KMS-11 (cell line): ENCODE measurements around the gene MPV17.

Experiments used
- H2AFZ ChIP-seq: fragments of 200-600 bp; sonication (generic); 2 replicates; pipeline ENCODE4 v1.6.1; 2016; ENCODE audit warnings: antibody characterized with exemption, mixed run types, low read depth
- H3K27ac ChIP-seq: fragments of 200-600 bp; sonication (generic); 2 replicates; pipeline ENCODE4 v1.6.1; 2016; ENCODE audit warnings: mild to moderate bottlenecking, mixed run types
- H3K27me3 ChIP-seq: fragments of 200-600 bp; sonication (generic); 2 replicates; pipeline ENCODE4 v1.6.1; 2017; ENCODE audit warnings: mild to moderate bottlenecking, low read depth, mixed run types, moderate library complexity; ENCODE audit not compliant: insufficient read depth
- H3K36me3 ChIP-seq: fragments of 200-600 bp; sonication (generic); 2 replicates; pipeline ENCODE4 v1.6.1; 2017; ENCODE audit warnings: mild to moderate bottlenecking, mixed run types; ENCODE audit not compliant: insufficient read depth
- H3K4me1 ChIP-seq: fragments of 200-600 bp; sonication (generic); 2 replicates; pipeline ENCODE4 v1.6.1; 2016; ENCODE audit warnings: mild to moderate bottlenecking, low read depth, mixed run types; ENCODE audit not compliant: poor library complexity, severe bottlenecking
- H3K4me2 ChIP-seq: fragments of 200-600 bp; sonication (generic); 2 replicates; pipeline ENCODE4 v1.7.0; 2016; ENCODE audit warnings: mild to moderate bottlenecking, mixed run types
- H3K4me3 ChIP-seq: fragments of 200-600 bp; sonication (generic); IDR thresholded peaks from 2 replicates; pipeline ENCODE4 v1.6.1; 2017; ENCODE audit warnings: low read depth, low read length, mixed read lengths; ENCODE audit not compliant: insufficient read depth
- H3K79me2 ChIP-seq: fragments of 200-600 bp; sonication (generic); 2 replicates; pipeline ENCODE4 v1.6.1; 2016; ENCODE audit warnings: low read depth, mixed run types; ENCODE audit not compliant: insufficient read depth
- H3K9ac ChIP-seq: fragments of 200-600 bp; sonication (generic); 2 replicates; pipeline ENCODE4 v1.6.1; 2016; ENCODE audit warnings: mild to moderate bottlenecking, mixed run types
- H4K20me1 ChIP-seq: fragments of 200-600 bp; sonication (generic); 2 replicates; pipeline ENCODE4 v1.6.1; 2016; ENCODE audit warnings: mild to moderate bottlenecking, mixed run types; ENCODE audit not compliant: insufficient read depth
- TF ChIP-seq, protein P1 (sequence below): fragments of 200-600 bp; sonication (generic); conservative IDR thresholded peaks from 2 replicates; pipeline ENCODE4 v1.6.1; 2017; ENCODE audit warnings: low read depth, mild to moderate bottlenecking, antibody characterized with exemption, low read length, moderate library complexity, mixed read lengths

MPV17 gene

DNA sequence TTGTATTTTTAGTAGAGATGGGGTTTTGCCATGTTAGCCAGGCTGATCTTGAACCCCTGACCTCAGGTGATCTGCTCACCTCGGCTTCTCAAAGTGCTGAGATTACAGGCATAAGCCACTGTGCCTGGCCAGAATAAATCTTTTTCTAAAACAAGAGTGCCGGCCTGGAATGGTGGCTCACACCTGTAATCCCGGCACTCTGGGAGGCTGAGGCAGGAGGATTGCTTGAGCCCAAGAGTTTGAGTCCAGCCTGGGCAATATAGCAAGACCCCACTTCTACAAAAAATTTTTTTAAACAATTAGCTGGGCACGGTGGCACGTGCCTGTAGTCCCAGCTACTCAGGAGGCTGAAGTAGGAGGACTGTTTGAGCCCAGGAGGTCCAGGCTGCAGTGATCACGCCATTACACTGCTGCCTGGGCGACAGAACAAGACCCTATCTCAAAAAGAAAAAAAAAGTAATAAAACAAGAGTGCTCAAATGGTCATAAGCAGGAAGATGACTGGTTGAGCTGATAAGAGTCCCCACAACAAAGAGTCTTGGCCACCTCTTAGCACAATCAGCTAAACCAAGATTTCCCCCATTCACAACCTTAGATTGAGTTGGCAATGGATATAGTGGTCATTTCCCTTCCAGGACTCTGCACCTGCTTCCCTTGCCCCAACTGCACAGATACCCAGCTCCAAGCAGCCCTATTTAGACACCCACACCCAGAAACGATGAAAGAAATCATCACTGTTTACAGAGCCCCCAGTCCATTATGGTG, 8.8 kb downstream of the MPV17 start:
- no peaks in the 10 kb centered on the region for H3K4me1 ChIP-seq
- H4K20me1 ChIP-seq, result no peaks in the 10 kb centered on the region
- H3K4me2 ChIP-seq, result no peak overlapping the region
- no peaks in the 10 kb centered on the region for H3K27me3 ChIP-seq
- no peak overlapping the region for H2AFZ ChIP-seq
- TF ChIP-seq, protein P1, sequence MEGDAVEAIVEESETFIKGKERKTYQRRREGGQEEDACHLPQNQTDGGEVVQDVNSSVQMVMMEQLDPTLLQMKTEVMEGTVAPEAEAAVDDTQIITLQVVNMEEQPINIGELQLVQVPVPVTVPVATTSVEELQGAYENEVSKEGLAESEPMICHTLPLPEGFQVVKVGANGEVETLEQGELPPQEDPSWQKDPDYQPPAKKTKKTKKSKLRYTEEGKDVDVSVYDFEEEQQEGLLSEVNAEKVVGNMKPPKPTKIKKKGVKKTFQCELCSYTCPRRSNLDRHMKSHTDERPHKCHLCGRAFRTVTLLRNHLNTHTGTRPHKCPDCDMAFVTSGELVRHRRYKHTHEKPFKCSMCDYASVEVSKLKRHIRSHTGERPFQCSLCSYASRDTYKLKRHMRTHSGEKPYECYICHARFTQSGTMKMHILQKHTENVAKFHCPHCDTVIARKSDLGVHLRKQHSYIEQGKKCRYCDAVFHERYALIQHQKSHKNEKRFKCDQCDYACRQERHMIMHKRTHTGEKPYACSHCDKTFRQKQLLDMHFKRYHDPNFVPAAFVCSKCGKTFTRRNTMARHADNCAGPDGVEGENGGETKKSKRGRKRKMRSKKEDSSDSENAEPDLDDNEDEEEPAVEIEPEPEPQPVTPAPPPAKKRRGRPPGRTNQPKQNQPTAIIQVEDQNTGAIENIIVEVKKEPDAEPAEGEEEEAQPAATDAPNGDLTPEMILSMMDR, result no peak
- H3K9ac ChIP-seq, result no peak overlapping the region
- H3K79me2 ChIP-seq, result no peaks in the 10 kb centered on the region
- no peaks in the 10 kb centered on the region for H3K36me3 ChIP-seq
- no peak overlapping the region for H3K4me3 ChIP-seq
- no peak overlapping the region for H3K27ac ChIP-seq

DNA sequence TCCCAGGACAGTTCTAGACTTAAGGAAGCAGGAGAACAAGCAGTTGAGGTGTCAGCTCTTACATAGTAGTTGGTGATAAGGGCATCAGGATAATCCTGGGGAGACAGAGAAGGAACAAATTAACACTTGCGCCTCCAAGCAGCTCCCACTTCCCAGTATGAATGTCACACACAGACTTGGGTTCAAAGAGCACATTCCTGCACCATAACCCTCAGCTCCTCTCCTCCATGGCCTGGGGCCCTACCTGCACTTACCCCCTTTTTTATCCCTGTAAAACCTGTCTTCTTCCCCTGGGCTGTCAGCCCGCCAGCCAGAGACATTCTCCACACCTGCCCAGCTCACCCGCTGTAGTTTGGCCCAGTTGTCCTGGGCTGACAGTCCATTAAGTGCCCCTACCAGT, 10.7 kb downstream of the MPV17 start:
- no peaks in the 10 kb centered on the region for H3K4me1 ChIP-seq
- H4K20me1 ChIP-seq, result no peaks in the 10 kb centered on the region
- H3K36me3 ChIP-seq, result no peaks in the 10 kb centered on the region
- no peak overlapping the region for H3K27ac ChIP-seq
- no peak overlapping the region for H3K4me2 ChIP-seq
- no peaks in the 10 kb centered on the region for H3K27me3 ChIP-seq
- no peak overlapping the region for H2AFZ ChIP-seq
- H3K4me3 ChIP-seq, result no peak overlapping the region
- no peak overlapping the region for H3K9ac ChIP-seq
- TF ChIP-seq, protein P1, result no peak
- H3K79me2 ChIP-seq, result no peaks in the 10 kb centered on the region

DNA sequence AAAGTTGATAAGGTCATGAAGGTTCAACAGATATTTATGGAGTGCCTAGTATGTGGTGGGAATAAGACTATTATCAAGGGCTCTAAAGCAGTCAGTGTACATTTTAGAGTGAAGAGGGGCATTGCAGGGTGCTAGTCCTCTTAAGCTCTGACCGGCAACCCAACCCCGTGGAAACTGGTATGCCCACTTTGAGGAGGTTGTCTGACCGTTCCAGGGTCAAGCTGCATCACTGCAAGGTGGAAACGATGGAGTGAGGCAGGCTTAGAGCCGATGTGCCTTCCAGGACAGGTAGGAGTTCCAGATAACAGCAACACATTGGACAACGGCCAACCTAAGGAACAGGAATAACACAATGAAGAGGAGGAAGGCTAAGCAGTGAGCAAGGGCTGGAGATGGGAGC, 13.2 kb downstream of the MPV17 start:
- H3K4me1 ChIP-seq, result no peaks in the 10 kb centered on the region
- H3K4me3 ChIP-seq, result no peak overlapping the region
- no peak overlapping the region for H3K9ac ChIP-seq
- H3K27ac ChIP-seq, result no peak overlapping the region
- H4K20me1 ChIP-seq, result no peaks in the 10 kb centered on the region
- no peaks in the 10 kb centered on the region for H3K36me3 ChIP-seq
- H3K27me3 ChIP-seq, result no peaks in the 10 kb centered on the region
- H3K4me2 ChIP-seq, result no peak overlapping the region
- TF ChIP-seq, protein P1, result no peak
- no peaks in the 10 kb centered on the region for H3K79me2 ChIP-seq
- no peak overlapping the region for H2AFZ ChIP-seq

DNA sequence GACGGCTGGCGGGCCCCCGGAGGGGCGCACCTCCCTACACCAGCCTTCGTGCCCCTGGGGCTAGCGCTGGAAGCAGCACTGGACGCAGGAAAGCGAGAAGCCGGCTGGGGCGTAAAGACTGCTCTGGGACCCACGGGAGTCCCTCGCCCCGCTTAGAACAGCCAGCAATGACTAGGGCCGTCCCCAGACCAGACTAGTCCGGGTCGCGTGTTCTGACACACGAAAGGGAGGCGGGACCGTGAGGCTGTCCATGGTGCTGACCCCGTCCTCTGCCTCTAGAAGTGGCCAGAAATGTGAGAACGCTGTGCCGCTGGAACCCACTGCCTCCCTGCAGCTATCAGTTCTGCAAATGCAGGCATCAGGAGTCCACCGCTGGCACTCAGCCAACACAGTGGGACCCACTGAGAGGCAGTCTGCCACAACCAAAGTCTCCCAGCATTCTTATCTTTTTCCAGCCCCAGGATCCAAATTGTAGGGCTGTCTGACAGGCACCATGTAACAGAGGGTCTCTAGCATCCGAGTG, 14.5 kb downstream of the MPV17 start, which contains the start of gene UCN:
Gene UCN, minus strand, starts transcription at position 87 of the 523 bp plus-strand sequence. CDS start 550 bp downstream, outside the sequence.
- Histone ChIP-seq H2AFZ (no peak within 1 kb of the TSS), H3K36me3 (no peaks in the 10 kb centered on the region), H3K27ac (no peak within 1 kb of the TSS), H4K20me1 (no peaks in the 10 kb centered on the region), H3K79me2 (no peaks in the 10 kb centered on the region), H3K9ac (no peak within 1 kb of the TSS), H3K4me1 (no peaks in the 10 kb centered on the region), H3K27me3 (no peaks in the 10 kb centered on the region), H3K4me2 (no peak within 1 kb of the TSS), H3K4me3 (no peak within 1 kb of the TSS)
- TF ChIP-seq, protein P1, result no peak
